Heart right ventricle (tissue), 16 donors: ENCODE data around the gene MBNL2. TPM values are rescaled to one million over a fixed set of nuclear protein-coding genes. Genes with fewer than 3 reads are reported as not detected.

ENCODE experiments used
- ATAC-seq, 8 donors: fragments of 200-7000 bp; cut with Tn5 transposase; one replicate each; pipeline ENCODE4 v1.9.1; 2020; ENCODE audit warnings: mild to moderate bottlenecking in 8 of 8, moderate library complexity in 8 of 8, moderate number of reproducible peaks in 1 of 8
- DNase-seq, 2 donors: peaks; one replicate each; pipeline ENCODE4 v3.0.0-alpha.2; 2020
- H3K27ac ChIP-seq, 10 donors: fragments of 200-600 bp; sonication (generic) in 2 of 10; one replicate each; pipeline versions ENCODE4 v1.5.0 to v1.8.0; 2020 to 2022; ENCODE audit warnings: mild to moderate bottlenecking in 3 of 10
- H3K27me3 ChIP-seq, 7 donors: fragments of 200-600 bp; one replicate each; pipeline ENCODE4 v1.8.0; 2021 to 2022; ENCODE audit warnings: mild to moderate bottlenecking in 2 of 7
- H3K36me3 ChIP-seq, 9 donors: fragments of 200-600 bp; sonication (generic) in 1 of 9; one replicate each; pipeline versions ENCODE4 v1.5.0 to v1.8.0; 2020 to 2022; ENCODE audit warnings: mild to moderate bottlenecking in 2 of 9
- H3K4me1 ChIP-seq, 9 donors: fragments of 200-600 bp; sonication (generic) in 1 of 9; one replicate each; pipeline versions ENCODE4 v1.5.0 to v1.8.0; 2020 to 2022; ENCODE audit warnings: mild to moderate bottlenecking in 4 of 9
- H3K4me3 ChIP-seq, 10 donors: fragments of 200-600 bp; sonication (generic) in 2 of 10; one replicate each; pipeline versions ENCODE4 v1.5.0 to v1.8.0; 2020 to 2022; ENCODE audit warnings: mild to moderate bottlenecking in 7 of 10, moderate library complexity in 2 of 10
- H3K9me3 ChIP-seq, 11 donors: fragments of 200-600 bp in 10 of 11; sonication (generic) in 2 of 11; one replicate each; pipeline versions ENCODE4 v1.5.0 to v1.8.0; 2013 to 2022; ENCODE audit warnings: mild to moderate bottlenecking in 2 of 11, control low read depth in 1 of 11, moderate library complexity in 1 of 11
- WGBS, 2 donors: extraction: QIAGEN DNeasy Blood & Tissue Kit; methylation state at CpG; one replicate each; pipeline ENCODE4 v1.1.7; 2013; ENCODE audit warnings: inconsistent platforms in 1 of 2; 5-methylcytosine and 5-hydroxymethylcytosine counted together
- intact Hi-C, 10 donors: fragments of 100-400 bp; cut with DNase I; formaldehyde crosslinking; loops; one replicate each; pipeline versions ENCODE4 v1.11.1 to v1.14.2; 2022
- polyA plus RNA-seq, 2 donors: library from polyadenylated mRNA; stranded (reverse); fragments of 200-250 nt; gene quantifications; one replicate each; pipeline ENCODE4 v1.2.3, GENCODE V29; 2013
- total RNA-seq, 10 donors: library from RNA; stranded (reverse); fragmentation: NEBNext Ultra II Directional in 3 of 10; extraction: Animal tissue kit (Norgen Biotek cat#: 25700) in 3 of 10; gene quantifications; one replicate each; pipeline versions ENCODE4 v1.2.1 to v1.2.4, GENCODE V29; 2021 to 2023
- TF ChIP-seq, protein P1 (sequence below), 9 donors: fragments of 200-600 bp; sonication (generic) in 2 of 9; IDR thresholded peaks; one replicate each; pipeline versions ENCODE4 v1.5.0 to v1.8.0; 2021 to 2022; ENCODE audit warnings: antibody characterized with exemption in 9 of 9, mild to moderate bottlenecking in 5 of 9, moderate library complexity in 1 of 9
- donor health status: Arrhythmogenic right ventricular cardiomyopathy.
- donor health status: ischemic (EF 13 %, LVEDD 7.1; RV severe dilation, severe dysfunction).
- donor health status: healthy with polysubstance abuse.
- donor health status: DM: no; HTN: yes; CAD: no.
- donor health status: DM: no; HTN: no; CAD: no.
- donor health status: ischemic (EF 25% LVEDD 6.9; RV normal size, moderate dysfunction).
- donor health status: ischemic (EF 25% LVEDD 5.7; RV mildly dilated, moderate dysfunction).
- donor health status: healthy.
- donor health status: DM: yes; HTN: yes; CAD: no.
- donor health status: Ischemic cardiomyopathy.
- donor health status: ischemic (EF 35%, LVEDD 5.7; RV mildly dilated, moderate dysfunction).
- donor health status: nonischemic (EF 11% LVEDD 7.7; RV severe dilation, severe dysfunction).
- donor health status: DM: yes; HTN: yes; CAD: no.
- donor health status: PGD.
- donor health status: ischemic (EF 29% LVEDD 5.4; RV normal size, mild dysfunction).
- donor health status: nonischemic (EF 23%, LVEDD 6.1; RV moderate dilation, normal function).

The MBNL2 gene
- total and polyA plus RNA-seq, 12 donors: 17.2 to 95.0 (median 83.2) TPM

DNA sequence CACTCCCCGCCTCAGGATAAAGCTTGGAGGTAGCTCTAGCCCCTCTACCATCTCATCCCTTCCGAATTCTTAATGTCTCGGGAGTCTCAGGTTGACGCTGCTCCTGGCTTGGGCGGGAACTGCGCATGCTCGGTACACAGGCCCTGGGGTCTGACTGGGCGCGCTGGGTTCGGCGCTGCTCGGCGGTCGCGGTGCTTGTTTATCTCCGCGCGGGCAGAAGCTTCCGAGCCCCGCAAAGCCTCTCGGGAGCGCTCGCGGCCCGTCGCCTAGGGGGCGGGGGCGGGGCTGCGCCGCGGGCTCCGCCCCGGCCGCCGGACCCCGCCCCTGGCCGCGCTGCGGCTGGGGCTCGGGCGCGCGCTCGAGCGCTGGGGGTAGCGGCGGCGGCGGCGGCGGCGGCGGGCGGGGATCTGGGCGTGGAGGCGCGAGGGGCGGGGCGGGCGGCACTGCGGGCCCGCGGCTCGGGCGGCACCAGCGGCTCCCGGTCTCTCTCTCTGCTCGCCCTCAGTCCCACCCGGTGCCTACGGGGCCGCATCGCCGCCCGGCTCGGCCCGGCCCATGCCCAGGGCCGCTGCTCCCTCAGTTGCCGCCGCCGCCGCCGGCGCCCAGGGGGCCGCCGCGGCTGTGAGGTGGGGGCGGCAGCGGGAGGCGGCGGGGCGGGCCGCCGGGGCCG is 211.7 kb downstream of the MBNL2 start, which contains the start of gene RAP2A:
TSS of gene RAP2A (plus strand) at position 443 of the 670 bp plus-strand sequence. CDS start 302 bp downstream, outside the sequence.
- intact Hi-C loops: loop anchor here in 6 of 10 donors (1.0 to 10.0 kb wide), 6 partner anchors 72 to 324 kb away; partner anchors contain the start of gene MBNL2 (in 6 of the 6)
- TF ChIP-seq, protein P1, sequence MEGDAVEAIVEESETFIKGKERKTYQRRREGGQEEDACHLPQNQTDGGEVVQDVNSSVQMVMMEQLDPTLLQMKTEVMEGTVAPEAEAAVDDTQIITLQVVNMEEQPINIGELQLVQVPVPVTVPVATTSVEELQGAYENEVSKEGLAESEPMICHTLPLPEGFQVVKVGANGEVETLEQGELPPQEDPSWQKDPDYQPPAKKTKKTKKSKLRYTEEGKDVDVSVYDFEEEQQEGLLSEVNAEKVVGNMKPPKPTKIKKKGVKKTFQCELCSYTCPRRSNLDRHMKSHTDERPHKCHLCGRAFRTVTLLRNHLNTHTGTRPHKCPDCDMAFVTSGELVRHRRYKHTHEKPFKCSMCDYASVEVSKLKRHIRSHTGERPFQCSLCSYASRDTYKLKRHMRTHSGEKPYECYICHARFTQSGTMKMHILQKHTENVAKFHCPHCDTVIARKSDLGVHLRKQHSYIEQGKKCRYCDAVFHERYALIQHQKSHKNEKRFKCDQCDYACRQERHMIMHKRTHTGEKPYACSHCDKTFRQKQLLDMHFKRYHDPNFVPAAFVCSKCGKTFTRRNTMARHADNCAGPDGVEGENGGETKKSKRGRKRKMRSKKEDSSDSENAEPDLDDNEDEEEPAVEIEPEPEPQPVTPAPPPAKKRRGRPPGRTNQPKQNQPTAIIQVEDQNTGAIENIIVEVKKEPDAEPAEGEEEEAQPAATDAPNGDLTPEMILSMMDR (IDR thresholded peaks at IDR 0.05): peak in 1 of 9 donors; percentile 20
- ATAC-seq (peak; percentile 78 to 92 (median 84)), DNase-seq (peak; percentile 91 to 92)
- Histone ChIP-seq H3K27ac (peak within 1 kb of the TSS; percentile 95 to 100 (median 99)), H3K9me3 (no peaks in the 10 kb centered on the region), H3K4me1 (peaks cover 0 to 61% (median 44%) of the 10 kb centered on the region in 9 donors), H3K27me3 (no peaks in the 10 kb centered on the region), H3K4me3 (peak within 1 kb of the TSS; percentile 66 to 98 (median 84)), H3K36me3 (no peaks in the 10 kb centered on the region)
- WGBS, 2 donors: 0% methylated on average over 71 to 93 of the region's 94 CpGs

DNA sequence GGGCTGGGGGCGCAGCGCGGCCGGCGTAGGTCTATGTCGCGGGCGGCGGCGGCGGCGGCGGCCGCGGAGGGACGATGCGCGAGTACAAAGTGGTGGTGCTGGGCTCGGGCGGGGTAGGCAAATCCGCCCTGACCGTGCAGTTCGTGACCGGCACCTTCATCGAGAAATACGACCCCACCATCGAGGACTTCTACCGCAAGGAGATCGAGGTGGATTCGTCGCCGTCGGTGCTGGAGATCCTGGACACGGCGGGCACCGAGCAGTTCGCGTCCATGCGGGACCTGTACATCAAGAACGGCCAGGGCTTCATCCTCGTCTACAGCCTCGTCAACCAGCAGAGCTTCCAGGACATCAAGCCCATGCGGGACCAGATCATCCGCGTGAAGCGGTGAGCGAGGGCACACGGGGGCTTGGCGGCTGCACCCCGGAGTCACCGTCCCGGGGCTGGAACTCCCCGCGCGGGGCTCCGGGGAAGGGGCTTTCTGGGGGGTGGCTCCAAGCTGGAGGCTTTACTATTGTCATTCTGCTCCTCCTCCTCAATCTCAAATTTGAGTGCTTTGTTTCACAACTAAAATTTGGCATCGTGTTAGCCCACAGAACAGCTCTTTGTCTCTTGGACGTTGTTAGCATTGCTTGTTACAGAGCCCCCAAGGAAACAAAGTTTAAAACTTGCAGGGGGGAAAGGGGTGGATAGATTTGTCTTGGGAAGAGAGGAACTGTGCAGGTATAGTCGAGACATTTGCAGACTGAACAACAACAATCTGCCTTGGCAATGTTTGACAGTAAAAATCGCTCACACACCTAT is 212.5 kb downstream of the MBNL2 start:
- peak overlapping the region; percentile 38 to 89 (median 78) for H3K27ac ChIP-seq
- intact Hi-C loops: loop anchor here in 5 of 10 donors (5.0 to 10.0 kb wide), 6 partner anchors 72 to 368 kb away; partner anchors contain the start of gene MBNL2 (in 5 of the 5)
- no peak for ATAC-seq
- WGBS, 2 donors: 0 to 1% methylated on average over 56 to 60 of the region's 60 CpGs
- TF ChIP-seq, protein P1 (IDR thresholded peaks at IDR 0.05): no peak
- peak overlapping the region; percentile 58 to 98 (median 79) for H3K4me3 ChIP-seq
- H3K9me3 ChIP-seq: no peaks in the 10 kb centered on the region
- peaks cover 0 to 69% (median 50%) of the 10 kb centered on the region in 9 donors for H3K4me1 ChIP-seq
- no peaks in the 10 kb centered on the region for H3K27me3 ChIP-seq
- peak; percentile 26 to 40 for DNase-seq
- peaks cover 0 to 1% (median 0%) of the 10 kb centered on the region in 9 donors for H3K36me3 ChIP-seq

DNA sequence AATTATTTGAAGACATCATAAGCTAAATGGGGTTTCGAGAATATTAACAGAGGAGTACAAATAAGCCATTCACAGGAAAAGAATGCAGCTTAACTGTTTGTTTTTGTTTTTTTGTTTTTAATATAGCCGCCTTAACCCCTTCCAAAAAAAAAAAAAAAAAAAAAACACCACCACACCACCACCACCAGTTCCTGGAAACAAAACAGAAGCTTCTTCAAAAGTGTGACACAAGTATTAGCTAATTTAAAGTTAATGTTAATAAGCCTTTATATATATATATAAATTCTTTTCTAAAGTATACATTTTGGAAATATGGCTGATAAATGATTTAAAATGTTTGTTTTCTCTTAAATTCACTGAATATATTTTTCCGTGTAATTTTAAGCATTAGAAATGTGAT is 213.2 kb downstream of the MBNL2 start:
- no peak for ATAC-seq
- H3K27ac ChIP-seq: peak overlapping the region in 4 of 10 donors; percentile 79 to 89 (median 84)
- intact Hi-C loops: loop anchor here in 5 of 10 donors (5.0 to 10.0 kb wide), 3 partner anchors 211 to 367 kb away; partner anchors contain the start of gene MBNL2 (in 4 of the 5)

More for the DNA sequence above, 213.2 kb downstream of the MBNL2 start:
- TF ChIP-seq, protein P1 (IDR thresholded peaks at IDR 0.05): no peak
- 26 to 27% methylated on average over 3 of the region's 3 CpGs for WGBS, 2 donors
- peaks cover 0 to 72% (median 57%) of the 10 kb centered on the region in 9 donors for H3K4me1 ChIP-seq
- no peak for DNase-seq
- peak overlapping the region; percentile 58 to 98 (median 79) for H3K4me3 ChIP-seq
- H3K36me3 ChIP-seq: peaks cover 0 to 7% (median 0%) of the 10 kb centered on the region in 9 donors
- no peaks in the 10 kb centered on the region for H3K9me3 ChIP-seq
- no peaks in the 10 kb centered on the region for H3K27me3 ChIP-seq
